GM12878 (cell line): Measurements from ENCODE around the gene TMEM239. TPM values are rescaled to one million over a fixed set of nuclear protein-coding genes. Genes with fewer than 3 reads are reported as not detected.
A peak's percentile ranks its signal among the peaks of the same experiment; 100 is the strongest.

Experiments
- ATAC-seq: fragments of 200-7000 bp; cut with Tn5 transposase; 3 replicates; pipeline ENCODE4 v1.9.1; 2020; ENCODE audit warnings: mild to moderate bottlenecking, moderate library complexity
- BruUV-seq: library from RNA; stranded (reverse); fragments of 400-500 nt; replicated peaks from 2 replicates; lab custom pipeline; 2021; lab: Mats Ljungman, UMichigan
- CTCF ChIA-PET: fragments of 300-600 bp; sonication (Branson Sonifier 250); formaldehyde crosslinking; extraction: SDS; loops from one replicate; lab custom pipeline; 2021; ENCODE audit warnings: inconsistent platforms; lab: Yijun Ruan, JAX
- POLR2A ChIA-PET: fragments of 350-600 bp; formaldehyde crosslinking; extraction: SDS; loops from one replicate; lab custom pipeline; 2021; ENCODE audit warnings: inconsistent platforms; lab: Charles Lee
- RAD21 ChIA-PET: fragments of 300-600 bp; sonication (Branson Sonifier 250); formaldehyde crosslinking; loops from one replicate; lab custom pipeline; 2023; ENCODE audit warnings: antibody characterized with exemption; ENCODE audit not compliant: unreplicated experiment; lab: Charles Lee
- SMC1A ChIA-PET: fragments of 300-600 bp; sonication (Branson Sonifier 250); formaldehyde crosslinking; loops from one replicate; lab custom pipeline; 2023; ENCODE audit not compliant: unreplicated experiment, uncharacterized antibody; lab: Charles Lee
- DNase-seq: peaks from one replicate; pipeline ENCODE4 v3.0.0-alpha.2; 2011; ENCODE audit warnings: low read depth, low spot score
- FAIRE-seq: peaks from 3 replicates; lab custom pipeline; 2011; peaks lifted over from hg19 to GRCh38; lab: Jason Lieb, UNC
- H2AFZ ChIP-seq: 2 replicates; pipeline ENCODE4 v1.6.0; 2011; ENCODE audit warnings: low read depth, low read length, control low read depth; ENCODE audit not compliant: control insufficient read depth
- H3K27ac ChIP-seq: 2 replicates; pipeline ENCODE4 v1.5.1; 2011; ENCODE audit warnings: control low read depth; ENCODE audit not compliant: control insufficient read depth, insufficient read depth
- H3K27me3 ChIP-seq, 2 experiments: replicated peaks in 1 of 2; 2 replicates each; pipeline versions ENCODE4 v1.6.0 to v1.6.1; 2011; ENCODE audit warnings: low read length in 1 of 2; ENCODE audit not compliant: control insufficient read depth in 2 of 2, insufficient read depth in 2 of 2
- H3K36me3 ChIP-seq, 2 experiments: 2 replicates each; pipeline ENCODE4 v1.5.1; 2011; ENCODE audit warnings: low read length in 1 of 2; ENCODE audit not compliant: control insufficient read depth in 2 of 2, insufficient read depth in 2 of 2
- H3K4me1 ChIP-seq: 2 replicates; pipeline ENCODE4 v1.6.1; 2011; ENCODE audit warnings: mild to moderate bottlenecking, low read length, moderate library complexity, mixed read lengths; ENCODE audit not compliant: control insufficient read depth, insufficient read depth
- H3K4me2 ChIP-seq: 2 replicates; pipeline ENCODE4 v1.6.0; 2011; ENCODE audit warnings: control low read depth; ENCODE audit not compliant: control insufficient read depth, insufficient read depth
- H3K4me3 ChIP-seq: fragments of 200-600 bp; sonication (generic); 2 replicates; pipeline ENCODE4 v1.5.1; 2016
- H3K79me2 ChIP-seq: 2 replicates; pipeline ENCODE4 v1.6.0; 2011; ENCODE audit warnings: low read length; ENCODE audit not compliant: control insufficient read depth, insufficient read depth
- H3K9ac ChIP-seq: 2 replicates; pipeline ENCODE4 v1.8.0; 2011; ENCODE audit warnings: low read length, control low read depth, mixed read lengths; ENCODE audit not compliant: control insufficient read depth, insufficient read depth
- H3K9me3 ChIP-seq: replicated peaks from 3 replicates; pipeline ENCODE4 v1.5.1; 2011; ENCODE audit warnings: mild to moderate bottlenecking, low read length; ENCODE audit not compliant: control insufficient read depth, insufficient read depth
- H4K20me1 ChIP-seq: 2 replicates; pipeline ENCODE4 v1.6.0; 2011; ENCODE audit not compliant: control insufficient read depth, insufficient read depth
- BCL3 ChIP-seq: IDR thresholded peaks from 2 replicates; pipeline ENCODE4 v1.6.1; 2011; ENCODE audit warnings: borderline replicate concordance, low read depth, mild to moderate bottlenecking, moderate library complexity, low read length; ENCODE audit not compliant: insufficient read depth, poor library complexity, severe bottlenecking
- ETV6 ChIP-seq, 2 experiments: fragments of 450-650 bp in 1 of 2; IDR thresholded peaks in 1 of 2; conservative IDR thresholded peaks in 1 of 2; 2 replicates each; pipeline ENCODE4 v1.6.1; 2014; ENCODE audit warnings: antibody characterized with exemption in 1 of 2, borderline replicate concordance in 1 of 2, low read depth in 1 of 2, mild to moderate bottlenecking in 1 of 2, moderate library complexity in 1 of 2
- FOXM1 ChIP-seq: IDR thresholded peaks from 2 replicates; pipeline ENCODE4 v1.6.1; 2012; ENCODE audit warnings: low read depth, mild to moderate bottlenecking, inconsistent platforms, low read length, moderate library complexity
- GABPA ChIP-seq: IDR thresholded peaks from 2 replicates; pipeline ENCODE4 v1.6.1; 2014; ENCODE audit warnings: antibody characterized with exemption, low read depth, mild to moderate bottlenecking, inconsistent platforms
- HDGF ChIP-seq: fragments of 450-650 bp; IDR thresholded peaks from 2 replicates; pipeline ENCODE4 v1.6.1; 2016; ENCODE audit warnings: antibody characterized with exemption
- HSF1 ChIP-seq: fragments of 150-350 bp; IDR thresholded peaks from 2 replicates; pipeline ENCODE4 v1.6.1; 2014; ENCODE audit warnings: mild to moderate bottlenecking, low read depth, low read length
- NFXL1 ChIP-seq: fragments of 450-650 bp; IDR thresholded peaks from 2 replicates; pipeline ENCODE4 v1.6.1; 2017; ENCODE audit warnings: antibody characterized with exemption, mild to moderate bottlenecking, borderline replicate concordance
- NR2C2 ChIP-seq: IDR thresholded peaks from 2 replicates; pipeline ENCODE4 v1.6.1; 2011; ENCODE audit warnings: borderline replicate concordance, low read depth; ENCODE audit not compliant: control insufficient read depth, insufficient read length
- NR2F1 ChIP-seq: fragments of 450-650 bp; conservative IDR thresholded peaks from 2 replicates; pipeline ENCODE4 v1.6.1; 2017; ENCODE audit warnings: mild to moderate bottlenecking
- POLR2AphosphoS5 ChIP-seq: IDR thresholded peaks from 2 replicates; pipeline ENCODE4 v1.6.1; 2011; ENCODE audit warnings: mild to moderate bottlenecking, low read length, inconsistent platforms
- RAD51 ChIP-seq: fragments of 450-650 bp; IDR thresholded peaks from 2 replicates; pipeline ENCODE4 v1.6.1; 2016; ENCODE audit warnings: moderate library complexity, mild to moderate bottlenecking, inconsistent platforms
- RCOR1 ChIP-seq: conservative IDR thresholded peaks from 2 replicates; pipeline ENCODE4 v1.6.1; 2012; ENCODE audit warnings: low read depth, low read length, improper control_type of control experiment
- SREBF1 ChIP-seq: IDR thresholded peaks from 2 replicates; pipeline ENCODE4 v1.6.1; 2012; ENCODE audit warnings: mild to moderate bottlenecking, low read length
- TCF12 ChIP-seq: IDR thresholded peaks from 2 replicates; pipeline ENCODE4 v1.6.1; 2011; ENCODE audit warnings: low read depth, mild to moderate bottlenecking, low read length
- TCF7 ChIP-seq: IDR thresholded peaks from 2 replicates; pipeline ENCODE4 v1.6.1; 2014; ENCODE audit warnings: antibody characterized with exemption, borderline replicate concordance
- YBX1 ChIP-seq: fragments of 450-650 bp; IDR thresholded peaks from 2 replicates; pipeline ENCODE4 v1.6.1; 2016; ENCODE audit warnings: antibody characterized with exemption
- ZNF207 ChIP-seq: fragments of 450-650 bp; IDR thresholded peaks from 2 replicates; pipeline ENCODE4 v1.6.1; 2014; ENCODE audit warnings: antibody characterized with exemption, mild to moderate bottlenecking, borderline replicate concordance
- ZNF384 ChIP-seq: IDR thresholded peaks from 2 replicates; pipeline ENCODE4 v1.6.1; 2012; ENCODE audit warnings: low read depth, mild to moderate bottlenecking, low read length, improper control_type of control experiment, borderline replicate concordance
- WGBS: methylation state at CpG from one replicate; pipeline ENCODE4 v1.1.6; 2016; ENCODE audit warnings: low lambda C conversion rate; ENCODE audit not compliant: insufficient replicate concordance, insufficient coverage; ENCODE audit errors: missing lambda C conversion rate; 5-methylcytosine and 5-hydroxymethylcytosine counted together
- in situ Hi-C: fragments of 300-500 bp; cut with MboI; formaldehyde crosslinking; loops from 9 replicates; pipeline ENCODE4 v1.14.3; 2018; ENCODE audit warnings: mixed read lengths
- intact Hi-C: fragments of 100-400 bp; cut with micrococcal nuclease; formaldehyde crosslinking; loops from one replicate; pipeline ENCODE4 v1.14.2; 2022; ENCODE audit not compliant: unreplicated experiment
- polyA plus RNA-seq, 11 experiments: library from polyadenylated mRNA; depleted of rRNA in 4 of 11; unstranded in 6 of 11; stranded (reverse) in 5 of 11; fragments of >200 nt; fragmentation: Nextera tagmentation in 4 of 11; fragmentation: Illumina TruSeq in 1 of 11; extraction: Ambion mirVana in 4 of 11; extraction: Trizol in 1 of 11; gene quantifications; 1 replicate in 1 of 11; 2 replicates in 10 of 11; pipeline versions ENCODE4 v1.2.1 to v1.2.3, GENCODE V29; 2011 to 2016; ENCODE audit warnings: inconsistent platforms in 2 of 11, missing spikeins in 2 of 11, low read depth in 1 of 11
- total RNA-seq, 4 experiments: library from RNA; depleted of rRNA in 3 of 4; stranded (reverse); fragments of >200 nt in 3 of 4; fragmentation: Illumina TruSeq in 1 of 4; extraction: Trizol in 1 of 4; gene quantifications; 2 replicates each; pipeline versions ENCODE4 v1.2.1 to v1.2.3, GENCODE V29; 2013 to 2021
- TF ChIP-seq, protein P1 (sequence below): fragments of 450-650 bp; IDR thresholded peaks from 2 replicates; pipeline ENCODE4 v1.6.1; 2017; ENCODE audit warnings: borderline replicate concordance
- TF ChIP-seq, protein P2 (sequence below): fragments of 450-650 bp; IDR thresholded peaks from 2 replicates; pipeline ENCODE4 v1.6.1; 2016; ENCODE audit warnings: mild to moderate bottlenecking

Gene TMEM239
- total and polyA plus RNA-seq, 10 of the 15 experiments (the other 5 are each of a cell fraction or from before 2014, with no cell fraction given): not detected

- 53% methylated on average over 12 of the region's 12 CpGs for WGBS
- BruUV-seq: no TSS peak
- Histone ChIP-seq H3K9ac (no peak overlapping the region), H3K9me3 (peaks cover 9% of the 10 kb centered on the region), H3K36me3 (no peaks in the 10 kb centered on the region), H3K4me2 (peak overlapping the region; percentile 27; the same call in 1 of the 2 replicates), H3K4me3 (no peak overlapping the region), H3K79me2 (no peaks in the 10 kb centered on the region), H2AFZ (peak overlapping the region; percentile 50), H4K20me1 (no peaks in the 10 kb centered on the region), H3K4me1 (peaks cover 11% of the 10 kb centered on the region), H3K27ac (no peak overlapping the region), H3K27me3 (no peaks in the 10 kb centered on the region; a peak in 3 of 4 replicates)
- intact Hi-C loops: no loop called here
- SMC1A ChIA-PET: no interaction called here
- ATAC-seq (no peak; the same call in 2 of the 3 replicates), DNase-seq (no peak), FAIRE-seq (peak; percentile 87)
- TF ChIP-seq NFXL1: no peak
- TF ChIP-seq RCOR1: no peak
- no peak for TF ChIP-seq GABPA
- TF ChIP-seq, protein P1, sequence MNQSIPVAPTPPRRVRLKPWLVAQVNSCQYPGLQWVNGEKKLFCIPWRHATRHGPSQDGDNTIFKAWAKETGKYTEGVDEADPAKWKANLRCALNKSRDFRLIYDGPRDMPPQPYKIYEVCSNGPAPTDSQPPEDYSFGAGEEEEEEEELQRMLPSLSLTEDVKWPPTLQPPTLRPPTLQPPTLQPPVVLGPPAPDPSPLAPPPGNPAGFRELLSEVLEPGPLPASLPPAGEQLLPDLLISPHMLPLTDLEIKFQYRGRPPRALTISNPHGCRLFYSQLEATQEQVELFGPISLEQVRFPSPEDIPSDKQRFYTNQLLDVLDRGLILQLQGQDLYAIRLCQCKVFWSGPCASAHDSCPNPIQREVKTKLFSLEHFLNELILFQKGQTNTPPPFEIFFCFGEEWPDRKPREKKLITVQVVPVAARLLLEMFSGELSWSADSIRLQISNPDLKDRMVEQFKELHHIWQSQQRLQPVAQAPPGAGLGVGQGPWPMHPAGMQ: no peak
- no peak for TF ChIP-seq NR2F1
- no peak for TF ChIP-seq HSF1
- TF ChIP-seq TCF12: no peak
- TF ChIP-seq, protein P2, sequence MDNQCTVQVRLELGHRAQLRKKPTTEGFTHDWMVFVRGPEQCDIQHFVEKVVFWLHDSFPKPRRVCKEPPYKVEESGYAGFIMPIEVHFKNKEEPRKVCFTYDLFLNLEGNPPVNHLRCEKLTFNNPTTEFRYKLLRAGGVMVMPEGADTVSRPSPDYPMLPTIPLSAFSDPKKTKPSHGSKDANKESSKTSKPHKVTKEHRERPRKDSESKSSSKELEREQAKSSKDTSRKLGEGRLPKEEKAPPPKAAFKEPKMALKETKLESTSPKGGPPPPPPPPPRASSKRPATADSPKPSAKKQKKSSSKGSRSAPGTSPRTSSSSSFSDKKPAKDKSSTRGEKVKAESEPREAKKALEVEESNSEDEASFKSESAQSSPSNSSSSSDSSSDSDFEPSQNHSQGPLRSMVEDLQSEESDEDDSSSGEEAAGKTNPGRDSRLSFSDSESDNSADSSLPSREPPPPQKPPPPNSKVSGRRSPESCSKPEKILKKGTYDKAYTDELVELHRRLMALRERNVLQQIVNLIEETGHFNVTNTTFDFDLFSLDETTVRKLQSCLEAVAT: no peak
- TF ChIP-seq TCF7: no peak
- TF ChIP-seq ZNF384: no peak
- TF ChIP-seq YBX1: no peak
- TF ChIP-seq POLR2AphosphoS5: no peak
- no peak for TF ChIP-seq FOXM1
- no peak for TF ChIP-seq NR2C2
- TF ChIP-seq ZNF207: no peak
- no peak for TF ChIP-seq SREBF1
- no peak for TF ChIP-seq HDGF
- TF ChIP-seq ETV6 (conservative IDR thresholded peaks at IDR 0.05 in 1 of 2, IDR thresholded peaks at IDR 0.05 in 1 of 2; ENCODE audit: borderline replicate concordance in 1 of 2, low read depth in 1 of 2): no peak
- TF ChIP-seq RAD51: no peak
- TF ChIP-seq BCL3: no peak
- CTCF ChIA-PET: no interaction called here
- POLR2A ChIA-PET: no interaction called here
- RAD21 ChIA-PET: no interaction called here
- in situ Hi-C loops: no loop called here
Measured at GRCh38 chr20:2771631-2772080, 44.5 kb upstream of the TMEM239 start.
